Keratinocyte (primary cell): ENCODE measurements around the gene TEX22. TPM values are rescaled to one million over a fixed set of nuclear protein-coding genes. Genes with fewer than 3 reads are reported as not detected.

Experiments
- DNase-seq: peaks from one replicate; pipeline ENCODE4 v3.0.0-alpha.2; 2011; ENCODE audit warnings: low read depth, missing footprints, low spot score
- FAIRE-seq: peaks from 2 replicates; lab custom pipeline; 2011; peaks lifted over from hg19 to GRCh38; lab: Jason Lieb, UNC
- H2AFZ ChIP-seq: 2 replicates; pipeline ENCODE4 v1.6.0; 2012; ENCODE audit warnings: low read length, control low read depth, inconsistent platforms; ENCODE audit not compliant: control insufficient read depth
- H3K27ac ChIP-seq: 2 replicates; pipeline ENCODE4 v1.5.1; 2011; ENCODE audit warnings: low read length; ENCODE audit not compliant: control insufficient read depth, insufficient read depth
- H3K27me3 ChIP-seq: 3 replicates; pipeline ENCODE4 v1.6.0; 2011; ENCODE audit warnings: low read length; ENCODE audit not compliant: control insufficient read depth, insufficient read depth; ENCODE audit errors: extremely low read depth
- H3K36me3 ChIP-seq, 2 experiments: 2 replicates in 1 of 2; 3 replicates in 1 of 2; pipeline ENCODE4 v1.5.1; 2011; ENCODE audit warnings: low read length in 2 of 2, mild to moderate bottlenecking in 1 of 2; ENCODE audit not compliant: control insufficient read depth in 2 of 2, insufficient read depth in 2 of 2; ENCODE audit errors: extremely low read depth in 1 of 2
- H3K4me1 ChIP-seq: 3 replicates; pipeline ENCODE4 v1.5.1; 2011; ENCODE audit warnings: low read length; ENCODE audit not compliant: control insufficient read depth, insufficient read depth; ENCODE audit errors: extremely low read depth
- H3K4me2 ChIP-seq: 3 replicates; pipeline ENCODE4 v1.6.0; 2011; ENCODE audit warnings: low read depth, low read length; ENCODE audit not compliant: control insufficient read depth, insufficient read depth; ENCODE audit errors: extremely low read depth
- H3K4me3 ChIP-seq, 3 experiments: fragments of 200-600 bp in 1 of 3; sonication (generic) in 1 of 3; 2 replicates in 2 of 3; 3 replicates in 1 of 3; pipeline ENCODE4 v1.5.1; 2011 to 2016; ENCODE audit warnings: low read length in 3 of 3, mild to moderate bottlenecking in 3 of 3, control low read depth in 2 of 3, inconsistent platforms in 1 of 3, low read depth in 1 of 3, mixed read lengths in 1 of 3, mixed run types in 1 of 3, moderate library complexity in 1 of 3; ENCODE audit not compliant: control insufficient read depth in 2 of 3, insufficient read depth in 2 of 3; ENCODE audit errors: extremely low read depth in 1 of 3
- H3K79me2 ChIP-seq: 2 replicates; pipeline ENCODE4 v1.6.0; 2012; ENCODE audit warnings: low read length; ENCODE audit not compliant: control insufficient read depth, insufficient read depth
- H3K9ac ChIP-seq: 3 replicates; pipeline ENCODE4 v1.6.0; 2011; ENCODE audit warnings: low read length; ENCODE audit not compliant: control insufficient read depth, insufficient read depth; ENCODE audit errors: extremely low read depth
- H3K9me1 ChIP-seq: 3 replicates; pipeline ENCODE4 v1.6.0; 2011; ENCODE audit warnings: low read length; ENCODE audit not compliant: control insufficient read depth, insufficient read depth; ENCODE audit errors: extremely low read depth
- H3K9me3 ChIP-seq: 2 replicates; pipeline ENCODE4 v1.5.1; 2012; ENCODE audit warnings: low read depth, low read length; ENCODE audit not compliant: control insufficient read depth
- H4K20me1 ChIP-seq: 3 replicates; pipeline ENCODE4 v1.6.0; 2011; ENCODE audit warnings: low read length; ENCODE audit not compliant: control insufficient read depth, insufficient read depth; ENCODE audit errors: extremely low read depth
- CTCF ChIP-seq, 3 experiments: IDR thresholded peaks in 1 of 3; conservative IDR thresholded peaks in 1 of 3; optimal IDR thresholded peaks in 1 of 3; 2 replicates in 2 of 3; 3 replicates in 1 of 3; pipeline versions ENCODE3 to v1.5.1; 2011; ENCODE audit warnings: low read length in 3 of 3, mild to moderate bottlenecking in 3 of 3, moderate library complexity in 2 of 3, control low read depth in 1 of 3, inconsistent platforms in 1 of 3; ENCODE audit not compliant: insufficient read depth in 2 of 3; ENCODE audit errors: extremely low read depth in 1 of 3
- EZH2 ChIP-seq: IDR thresholded peaks from one replicate; pipeline ENCODE4 v1.6.1; 2012; ENCODE audit warnings: inconsistent platforms, mild to moderate bottlenecking, low read length, moderate library complexity
- dilution Hi-C: fragments of 300-500 bp; cut with MboI; formaldehyde crosslinking; loops from one replicate; pipeline ENCODE4 v1.7.0; 2020; ENCODE audit warnings: low sequenced_read_pairs; ENCODE audit not compliant: extremely low pct_ligation_motif_present
- polyA plus RNA-seq, 5 experiments: library from polyadenylated mRNA; depleted of rRNA in 3 of 5; stranded (reverse) in 3 of 5; stranded (forward) in 1 of 5; unstranded in 1 of 5; fragments of >200 nt; gene quantifications; 1 replicate in 1 of 5; 2 replicates in 3 of 5; 3 replicates in 1 of 5; pipeline versions ENCODE4 v1.2.1 to v1.2.3, GENCODE V29; 2011 to 2012; ENCODE audit warnings: missing spikeins in 2 of 5, low read depth in 1 of 5, low replicate concordance in 1 of 5

Gene TEX22
- polyA plus RNA-seq, 1 donor (not counting 4 experiments of a cell fraction or from before 2014, with no cell fraction given): 0.03 TPM

- Histone ChIP-seq H3K9me3 (no peaks in the 10 kb centered on the region), H3K4me1 (no peaks in the 10 kb centered on the region), H3K9me1 (no peaks in the 10 kb centered on the region), H3K4me2 (no peak overlapping the region), H3K36me3 (peaks cover 0 to 13% of the 10 kb centered on the region in 2 experiments), H3K9ac (no peak overlapping the region), H3K79me2 (no peaks in the 10 kb centered on the region), H3K4me3 (no peak overlapping the region), H3K27me3 (no peaks in the 10 kb centered on the region), H4K20me1 (no peaks in the 10 kb centered on the region), H2AFZ (no peak overlapping the region), H3K27ac (no peak overlapping the region)
- TF ChIP-seq EZH2 (no peak), CTCF (optimal IDR thresholded peaks at IDR 0.05 in 1 of 3, IDR thresholded peaks at IDR 0.05 in 1 of 3, conservative IDR thresholded peaks at IDR 0.05 in 1 of 3; ENCODE audit: extremely low read depth in 1 of 3, insufficient read depth in 2 of 3, low read length in 3 of 3) (no peak)
- FAIRE-seq (no peak), DNase-seq (no peak)
- dilution Hi-C loops: no loop called here
Observed at GRCh38 chr14:105380756-105381155, 17.6 kb upstream of the TEX22 start.

GRCh38 chr14:105381446-105382342, 16.6 kb upstream of the TEX22 start:
- FAIRE-seq: no peak
- H3K9me3 ChIP-seq: no peaks in the 10 kb centered on the region

More at GRCh38 chr14:105381446-105382342, 16.6 kb upstream of the TEX22 start:
- no peaks in the 10 kb centered on the region for H4K20me1 ChIP-seq
- DNase-seq: no peak
- TF ChIP-seq CTCF (optimal IDR thresholded peaks at IDR 0.05 in 1 of 3, IDR thresholded peaks at IDR 0.05 in 1 of 3, conservative IDR thresholded peaks at IDR 0.05 in 1 of 3; ENCODE audit: extremely low read depth in 1 of 3, insufficient read depth in 2 of 3, low read length in 3 of 3) (no peak), EZH2 (no peak)
- H3K79me2 ChIP-seq: no peaks in the 10 kb centered on the region
- no peaks in the 10 kb centered on the region for H3K9me1 ChIP-seq
- no peak overlapping the region for H3K9ac ChIP-seq
- no peaks in the 10 kb centered on the region for H3K4me1 ChIP-seq
- H3K27me3 ChIP-seq: no peaks in the 10 kb centered on the region
- no peak overlapping the region for H3K4me2 ChIP-seq
- dilution Hi-C loops: no loop called here
- no peak overlapping the region for H3K27ac ChIP-seq
- peaks cover 0 to 13% of the 10 kb centered on the region in 2 experiments for H3K36me3 ChIP-seq
- no peak overlapping the region for H3K4me3 ChIP-seq
- H2AFZ ChIP-seq: no peak overlapping the region
